HepG2 (cell line): ENCODE data around the gene KCNJ14. TPM values are rescaled to one million over a fixed set of nuclear protein-coding genes. Genes with fewer than 3 reads are reported as not detected.

ENCODE experiments used
- AGO1 ChIP-seq: fragments of 200-400 bp; formaldehyde crosslinking; IDR thresholded peaks from 2 replicates; pipeline ENCODE4 v1.6.1; 2017; ENCODE audit warnings: mild to moderate bottlenecking, low read depth, low read length, moderate library complexity; ENCODE audit not compliant: poor library complexity, severe bottlenecking
- AHR ChIP-seq: IDR thresholded peaks from 2 replicates; pipeline ENCODE4 v1.6.1; 2018; ENCODE audit warnings: missing genetic modification reagents, missing compliant biosample characterization
- BHLHE40 ChIP-seq: IDR thresholded peaks from 2 replicates; pipeline ENCODE4 v1.6.1; 2011; ENCODE audit warnings: low read length, improper control_type of control experiment
- ERF ChIP-seq: IDR thresholded peaks from 2 replicates; pipeline ENCODE4 v1.6.1; 2018; ENCODE audit warnings: missing biosample characterization, missing genetic modification reagents
- MTA1 ChIP-seq: sonication (generic); formaldehyde crosslinking; IDR thresholded peaks from 2 replicates; pipeline ENCODE4 v1.4.0; 2020; ENCODE audit warnings: missing genetic modification reagents, mild to moderate bottlenecking, borderline replicate concordance
- NKX3-1 ChIP-seq: sonication (generic); formaldehyde crosslinking; IDR thresholded peaks from 2 replicates; pipeline ENCODE4 v1.5.0; 2020; ENCODE audit warnings: missing genetic modification reagents
- RORA ChIP-seq: sonication (generic); formaldehyde crosslinking; IDR thresholded peaks from 2 replicates; pipeline ENCODE4 v1.5.0; 2020; ENCODE audit warnings: mild to moderate bottlenecking, missing genetic modification reagents, moderate library complexity
- SIX1 ChIP-seq: sonication (generic); formaldehyde crosslinking; IDR thresholded peaks from 2 replicates; pipeline ENCODE4 v1.4.0; 2020; ENCODE audit warnings: missing genetic modification reagents, borderline replicate concordance
- ZNF761 ChIP-seq: sonication (generic); formaldehyde crosslinking; conservative IDR thresholded peaks from 2 replicates; pipeline ENCODE4 v1.4.0; 2020; ENCODE audit warnings: mild to moderate bottlenecking, missing genetic modification reagents
- polyA plus RNA-seq, 8 experiments: library from polyadenylated mRNA; depleted of rRNA in 3 of 8; stranded (reverse) in 7 of 8; unstranded in 1 of 8; fragments of >200 nt; fragmentation: Illumina TruSeq in 4 of 8; extraction: Trizol in 4 of 8; gene quantifications; 2 replicates each; pipeline versions ENCODE4 v1.2.1 to v1.2.3, GENCODE V29; 2011 to 2016; ENCODE audit warnings: low read depth in 4 of 8, missing spikeins in 1 of 8, mixed read lengths in 1 of 8; ENCODE audit not compliant: insufficient read depth in 1 of 8
- total RNA-seq, 5 experiments: library from RNA; depleted of rRNA; stranded (reverse); fragments of >200 nt; fragmentation: Illumina TruSeq; extraction: Trizol; gene quantifications; 2 replicates each; pipeline ENCODE4 v1.2.3, GENCODE V29; 2016; ENCODE audit warnings: low read depth in 1 of 5
- TF ChIP-seq, protein P1 (sequence below): sonication (generic); formaldehyde crosslinking; IDR thresholded peaks from 2 replicates; pipeline ENCODE4 v1.8.0; 2022; ENCODE audit warnings: missing genetic modification reagents, mild to moderate bottlenecking, borderline replicate concordance
- TF ChIP-seq, protein P2 (sequence below): sonication (generic); formaldehyde crosslinking; IDR thresholded peaks from 2 replicates; pipeline ENCODE4 v1.5.0; 2020; ENCODE audit warnings: mild to moderate bottlenecking, missing genetic modification reagents, moderate library complexity
- TF ChIP-seq, protein P3 (sequence below): sonication (generic); formaldehyde crosslinking; IDR thresholded peaks from 2 replicates; pipeline ENCODE4 v1.8.1; 2023; ENCODE audit warnings: mild to moderate bottlenecking, missing genetic modification reagents
- TF ChIP-seq, protein P4 (sequence below): sonication (generic); formaldehyde crosslinking; IDR thresholded peaks from 2 replicates; pipeline ENCODE4 v1.5.0; 2020; ENCODE audit warnings: mild to moderate bottlenecking, low read depth, missing genetic modification reagents, borderline replicate concordance
- TF ChIP-seq, protein P5 (sequence below): sonication (generic); formaldehyde crosslinking; IDR thresholded peaks from one replicate; pipeline ENCODE4 v1.5.1; 2020; ENCODE audit warnings: mild to moderate bottlenecking, missing genetic modification reagents; ENCODE audit errors: not compliant biosample characterization
- TF ChIP-seq, protein P6 (sequence below): sonication (generic); formaldehyde crosslinking; IDR thresholded peaks from 2 replicates; pipeline ENCODE4 v1.5.0; 2020; ENCODE audit warnings: missing genetic modification reagents

The KCNJ14 gene
- total and polyA plus RNA-seq, 2 of the 13 experiments (the other 11 are each of a cell fraction or from before 2014, with no cell fraction given) = 0.20 to 0.51 TPM

DNA sequence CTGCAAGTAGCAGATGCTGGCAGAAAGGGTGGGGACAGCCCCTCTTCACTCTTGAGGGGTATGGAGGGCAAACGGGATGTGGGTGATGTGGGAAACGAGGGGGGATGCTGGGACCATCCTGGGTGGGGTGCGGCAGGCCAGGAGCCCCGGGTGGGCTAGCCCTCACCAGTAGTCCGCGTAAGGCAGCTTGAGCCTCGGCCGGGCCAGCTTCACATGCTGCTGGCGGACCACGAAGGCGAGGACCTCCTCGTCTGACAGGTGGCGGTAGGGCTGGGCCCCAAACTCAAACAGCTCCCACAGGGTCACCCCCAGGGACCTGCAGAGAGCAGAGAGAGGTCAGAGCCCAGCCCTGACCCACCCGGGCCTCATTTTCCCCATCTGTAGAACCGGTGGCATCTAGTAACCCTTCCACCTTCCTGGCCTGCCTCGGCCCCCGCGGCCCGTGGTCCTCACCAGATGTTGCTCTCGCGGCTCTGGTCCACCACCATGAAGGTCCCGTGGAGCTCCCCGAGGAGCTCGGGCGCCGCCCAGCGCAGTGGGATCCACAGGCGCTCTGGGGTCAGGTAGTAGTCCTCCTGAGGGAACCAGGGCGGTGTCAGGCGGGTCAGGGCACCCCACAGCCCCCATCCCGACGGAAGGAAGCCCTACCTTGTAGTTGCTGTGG is 45.6 kb downstream of the KCNJ14 start (continued):
- TF ChIP-seq SIX1 (CRISPR knock-in tag) (no peak), NKX3-1 (no peak), AHR (no peak), MTA1 (CRISPR knock-in tag) (no peak), RORA (CRISPR knock-in tag) (no peak), AGO1 (no peak), ZNF761 (no peak), ERF (CRISPR knock-in tag) (peak; percentile 38; the same call in 1 of the 2 replicates), BHLHE40 (no peak)
- TF ChIP-seq, protein P1, sequence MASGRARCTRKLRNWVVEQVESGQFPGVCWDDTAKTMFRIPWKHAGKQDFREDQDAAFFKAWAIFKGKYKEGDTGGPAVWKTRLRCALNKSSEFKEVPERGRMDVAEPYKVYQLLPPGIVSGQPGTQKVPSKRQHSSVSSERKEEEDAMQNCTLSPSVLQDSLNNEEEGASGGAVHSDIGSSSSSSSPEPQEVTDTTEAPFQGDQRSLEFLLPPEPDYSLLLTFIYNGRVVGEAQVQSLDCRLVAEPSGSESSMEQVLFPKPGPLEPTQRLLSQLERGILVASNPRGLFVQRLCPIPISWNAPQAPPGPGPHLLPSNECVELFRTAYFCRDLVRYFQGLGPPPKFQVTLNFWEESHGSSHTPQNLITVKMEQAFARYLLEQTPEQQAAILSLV (CRISPR knock-in tag) = no peak
- TF ChIP-seq, protein P2, sequence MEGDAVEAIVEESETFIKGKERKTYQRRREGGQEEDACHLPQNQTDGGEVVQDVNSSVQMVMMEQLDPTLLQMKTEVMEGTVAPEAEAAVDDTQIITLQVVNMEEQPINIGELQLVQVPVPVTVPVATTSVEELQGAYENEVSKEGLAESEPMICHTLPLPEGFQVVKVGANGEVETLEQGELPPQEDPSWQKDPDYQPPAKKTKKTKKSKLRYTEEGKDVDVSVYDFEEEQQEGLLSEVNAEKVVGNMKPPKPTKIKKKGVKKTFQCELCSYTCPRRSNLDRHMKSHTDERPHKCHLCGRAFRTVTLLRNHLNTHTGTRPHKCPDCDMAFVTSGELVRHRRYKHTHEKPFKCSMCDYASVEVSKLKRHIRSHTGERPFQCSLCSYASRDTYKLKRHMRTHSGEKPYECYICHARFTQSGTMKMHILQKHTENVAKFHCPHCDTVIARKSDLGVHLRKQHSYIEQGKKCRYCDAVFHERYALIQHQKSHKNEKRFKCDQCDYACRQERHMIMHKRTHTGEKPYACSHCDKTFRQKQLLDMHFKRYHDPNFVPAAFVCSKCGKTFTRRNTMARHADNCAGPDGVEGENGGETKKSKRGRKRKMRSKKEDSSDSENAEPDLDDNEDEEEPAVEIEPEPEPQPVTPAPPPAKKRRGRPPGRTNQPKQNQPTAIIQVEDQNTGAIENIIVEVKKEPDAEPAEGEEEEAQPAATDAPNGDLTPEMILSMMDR (CRISPR knock-in tag) = peak; percentile 18; the same call in 1 of the 2 replicates
- TF ChIP-seq, protein P3, sequence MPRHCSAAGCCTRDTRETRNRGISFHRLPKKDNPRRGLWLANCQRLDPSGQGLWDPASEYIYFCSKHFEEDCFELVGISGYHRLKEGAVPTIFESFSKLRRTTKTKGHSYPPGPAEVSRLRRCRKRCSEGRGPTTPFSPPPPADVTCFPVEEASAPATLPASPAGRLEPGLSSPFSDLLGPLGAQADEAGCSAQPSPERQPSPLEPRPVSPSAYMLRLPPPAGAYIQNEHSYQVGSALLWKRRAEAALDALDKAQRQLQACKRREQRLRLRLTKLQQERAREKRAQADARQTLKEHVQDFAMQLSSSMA (CRISPR knock-in tag) = no peak
- TF ChIP-seq, protein P4, sequence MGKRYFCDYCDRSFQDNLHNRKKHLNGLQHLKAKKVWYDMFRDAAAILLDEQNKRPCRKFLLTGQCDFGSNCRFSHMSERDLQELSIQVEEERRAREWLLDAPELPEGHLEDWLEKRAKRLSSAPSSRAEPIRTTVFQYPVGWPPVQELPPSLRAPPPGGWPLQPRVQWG (CRISPR knock-in tag) = no peak
- TF ChIP-seq, protein P5, sequence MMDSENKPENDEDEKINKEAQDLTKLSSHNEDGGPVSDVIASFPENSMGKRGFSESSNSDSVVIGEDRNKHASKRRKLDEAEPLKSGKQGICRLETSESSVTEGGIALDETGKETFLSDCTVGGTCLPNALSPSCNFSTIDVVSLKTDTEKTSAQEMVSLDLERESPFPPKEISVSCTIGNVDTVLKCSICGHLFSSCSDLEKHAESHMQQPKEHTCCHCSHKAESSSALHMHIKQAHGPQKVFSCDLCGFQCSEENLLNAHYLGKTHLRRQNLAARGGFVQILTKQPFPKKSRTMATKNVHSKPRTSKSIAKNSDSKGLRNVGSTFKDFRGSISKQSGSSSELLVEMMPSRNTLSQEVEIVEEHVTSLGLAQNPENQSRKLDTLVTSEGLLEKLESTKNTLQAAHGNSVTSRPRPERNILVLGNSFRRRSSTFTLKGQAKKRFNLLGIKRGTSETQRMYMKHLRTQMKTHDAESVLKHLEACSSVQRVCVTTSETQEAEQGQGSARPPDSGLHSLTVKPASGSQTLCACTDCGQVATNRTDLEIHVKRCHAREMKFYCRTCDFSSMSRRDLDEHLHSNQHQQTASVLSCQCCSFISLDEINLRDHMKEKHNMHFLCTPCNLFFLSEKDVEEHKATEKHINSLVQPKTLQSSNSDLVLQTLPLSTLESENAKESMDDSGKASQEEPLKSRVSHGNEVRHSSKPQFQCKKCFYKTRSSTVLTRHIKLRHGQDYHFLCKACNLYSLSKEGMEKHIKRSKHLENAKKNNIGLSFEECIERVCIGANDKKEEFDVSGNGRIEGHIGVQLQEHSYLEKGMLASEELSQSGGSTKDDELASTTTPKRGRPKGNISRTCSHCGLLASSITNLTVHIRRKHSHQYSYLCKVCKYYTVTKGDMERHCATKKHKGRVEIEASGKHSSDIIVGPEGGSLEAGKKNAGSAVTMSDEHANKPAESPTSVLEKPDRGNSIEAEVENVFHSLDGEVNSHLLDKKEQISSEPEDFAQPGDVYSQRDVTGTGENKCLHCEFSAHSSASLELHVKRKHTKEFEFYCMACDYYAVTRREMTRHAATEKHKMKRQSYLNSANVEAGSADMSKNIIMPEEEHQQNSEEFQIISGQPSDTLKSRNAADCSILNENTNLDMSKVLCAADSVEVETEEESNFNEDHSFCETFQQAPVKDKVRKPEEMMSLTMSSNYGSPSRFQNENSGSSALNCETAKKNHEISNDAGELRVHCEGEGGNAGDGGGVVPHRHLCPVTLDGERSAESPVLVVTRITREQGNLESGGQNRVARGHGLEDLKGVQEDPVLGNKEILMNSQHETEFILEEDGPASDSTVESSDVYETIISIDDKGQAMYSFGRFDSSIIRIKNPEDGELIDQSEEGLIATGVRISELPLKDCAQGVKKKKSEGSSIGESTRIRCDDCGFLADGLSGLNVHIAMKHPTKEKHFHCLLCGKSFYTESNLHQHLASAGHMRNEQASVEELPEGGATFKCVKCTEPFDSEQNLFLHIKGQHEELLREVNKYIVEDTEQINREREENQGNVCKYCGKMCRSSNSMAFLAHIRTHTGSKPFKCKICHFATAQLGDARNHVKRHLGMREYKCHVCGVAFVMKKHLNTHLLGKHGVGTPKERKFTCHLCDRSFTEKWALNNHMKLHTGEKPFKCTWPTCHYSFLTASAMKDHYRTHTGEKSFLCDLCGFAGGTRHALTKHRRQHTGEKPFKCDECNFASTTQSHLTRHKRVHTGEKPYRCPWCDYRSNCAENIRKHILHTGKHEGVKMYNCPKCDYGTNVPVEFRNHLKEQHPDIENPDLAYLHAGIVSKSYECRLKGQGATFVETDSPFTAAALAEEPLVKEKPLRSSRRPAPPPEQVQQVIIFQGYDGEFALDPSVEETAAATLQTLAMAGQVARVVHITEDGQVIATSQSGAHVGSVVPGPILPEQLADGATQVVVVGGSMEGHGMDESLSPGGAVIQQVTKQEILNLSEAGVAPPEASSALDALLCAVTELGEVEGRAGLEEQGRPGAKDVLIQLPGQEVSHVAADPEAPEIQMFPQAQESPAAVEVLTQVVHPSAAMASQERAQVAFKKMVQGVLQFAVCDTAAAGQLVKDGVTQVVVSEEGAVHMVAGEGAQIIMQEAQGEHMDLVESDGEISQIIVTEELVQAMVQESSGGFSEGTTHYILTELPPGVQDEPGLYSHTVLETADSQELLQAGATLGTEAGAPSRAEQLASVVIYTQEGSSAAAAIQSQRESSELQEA (CRISPR knock-in tag) = peak; percentile 82
- TF ChIP-seq, protein P6, sequence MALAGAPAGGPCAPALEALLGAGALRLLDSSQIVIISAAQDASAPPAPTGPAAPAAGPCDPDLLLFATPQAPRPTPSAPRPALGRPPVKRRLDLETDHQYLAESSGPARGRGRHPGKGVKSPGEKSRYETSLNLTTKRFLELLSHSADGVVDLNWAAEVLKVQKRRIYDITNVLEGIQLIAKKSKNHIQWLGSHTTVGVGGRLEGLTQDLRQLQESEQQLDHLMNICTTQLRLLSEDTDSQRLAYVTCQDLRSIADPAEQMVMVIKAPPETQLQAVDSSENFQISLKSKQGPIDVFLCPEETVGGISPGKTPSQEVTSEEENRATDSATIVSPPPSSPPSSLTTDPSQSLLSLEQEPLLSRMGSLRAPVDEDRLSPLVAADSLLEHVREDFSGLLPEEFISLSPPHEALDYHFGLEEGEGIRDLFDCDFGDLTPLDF (CRISPR knock-in tag) = no peak
